Testis (tissue), 2 donors: ENCODE data around the gene ALDH3B2.

Experiments
- CTCF ChIP-seq, 3 experiments: fragments of 450-650 bp in 2 of 3; fragments of 200-600 bp in 1 of 3; sonication (generic) in 1 of 3; IDR thresholded peaks; one replicate each; pipeline ENCODE4 v1.5.1; 2016 to 2019; ENCODE audit warnings: antibody characterized with exemption in 3 of 3, mild to moderate bottlenecking in 2 of 3, moderate library complexity in 1 of 3
- POLR2A ChIP-seq: fragments of 450-650 bp; IDR thresholded peaks from one replicate; pipeline ENCODE4 v1.6.1; 2017; ENCODE audit warnings: antibody characterized with exemption, mild to moderate bottlenecking, moderate library complexity

- no peak for TF ChIP-seq CTCF (IDR thresholded peaks at IDR 0.05)
- no peak for TF ChIP-seq POLR2A
These were observed 12.1 kb downstream of the ALDH3B2 start for GRCh38 chr11:67662142-67662834.
